HUES64 (cell line): Measurements from ENCODE around the gene SRPX2.

Experiments
- H3K27ac ChIP-seq: 2 replicates; pipeline ENCODE4 v1.7.0; 2013; ENCODE audit warnings: low read depth, low read length, inconsistent platforms
- H3K27me3 ChIP-seq: 2 replicates; pipeline ENCODE4 v1.6.1; 2013; ENCODE audit warnings: mild to moderate bottlenecking, low read length; ENCODE audit not compliant: insufficient read depth
- H3K36me3 ChIP-seq: 2 replicates; pipeline ENCODE4 v1.6.1; 2013; ENCODE audit warnings: mild to moderate bottlenecking, low read length; ENCODE audit not compliant: insufficient read depth
- H3K4me1 ChIP-seq: 2 replicates; pipeline ENCODE4 v1.6.1; 2013; ENCODE audit warnings: mild to moderate bottlenecking, low read length, moderate library complexity; ENCODE audit not compliant: insufficient read depth
- H3K4me3 ChIP-seq: 2 replicates; pipeline ENCODE4 v1.5.1; 2013; ENCODE audit warnings: mild to moderate bottlenecking, low read length, moderate library complexity
- H3K9ac ChIP-seq: 2 replicates; pipeline ENCODE4 v1.6.1; 2013; ENCODE audit warnings: mild to moderate bottlenecking, low read depth, low read length
- H3K9me3 ChIP-seq: 2 replicates; pipeline ENCODE4 v1.6.1; 2013; ENCODE audit warnings: low read depth, low read length; ENCODE audit not compliant: insufficient read depth
- WGBS: fragments of 150-250, 120-280 bp; methylation state at CpG from one replicate; pipeline ENCODE4 v1.1.7; 2013; ENCODE audit warnings: missing lambda C conversion rate; 5-methylcytosine and 5-hydroxymethylcytosine counted together

Gene SRPX2

DNA sequence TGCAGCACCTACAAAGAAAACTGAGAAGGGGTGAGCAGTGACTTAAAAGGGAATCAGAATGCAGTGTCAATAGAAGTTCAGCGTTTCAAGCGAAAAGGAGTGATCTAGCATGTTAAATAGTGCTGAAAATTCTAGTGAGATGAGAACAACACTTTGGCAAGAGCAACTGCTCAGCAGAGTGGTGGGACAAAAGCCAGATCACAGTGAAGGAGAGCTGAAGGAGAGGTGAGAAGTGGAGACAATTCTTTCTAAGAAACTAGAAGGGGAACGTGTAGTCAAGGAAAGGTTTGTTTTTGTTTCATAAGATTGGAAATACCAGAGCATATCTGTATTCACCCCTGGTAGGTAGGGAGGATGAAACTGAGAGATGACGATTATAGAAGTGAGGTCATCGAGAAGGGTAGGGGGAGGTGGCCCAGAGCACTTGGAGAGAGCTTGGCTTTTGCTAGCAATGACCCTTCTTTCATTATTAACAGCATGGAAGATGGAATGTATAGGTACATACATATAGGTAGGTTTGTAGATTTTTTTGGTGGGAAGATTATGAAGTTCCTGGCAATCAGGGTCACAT lies 33.7 kb downstream of the SRPX2 start:
- Histone ChIP-seq H3K9ac (no peak overlapping the region), H3K27me3 (no peaks in the 10 kb centered on the region), H3K4me1 (no peaks in the 10 kb centered on the region), H3K9me3 (no peaks in the 10 kb centered on the region), H3K27ac (no peak overlapping the region), H3K4me3 (no peak overlapping the region), H3K36me3 (no peaks in the 10 kb centered on the region)
- WGBS: 84% methylated on average over 5 of the region's 5 CpGs

DNA sequence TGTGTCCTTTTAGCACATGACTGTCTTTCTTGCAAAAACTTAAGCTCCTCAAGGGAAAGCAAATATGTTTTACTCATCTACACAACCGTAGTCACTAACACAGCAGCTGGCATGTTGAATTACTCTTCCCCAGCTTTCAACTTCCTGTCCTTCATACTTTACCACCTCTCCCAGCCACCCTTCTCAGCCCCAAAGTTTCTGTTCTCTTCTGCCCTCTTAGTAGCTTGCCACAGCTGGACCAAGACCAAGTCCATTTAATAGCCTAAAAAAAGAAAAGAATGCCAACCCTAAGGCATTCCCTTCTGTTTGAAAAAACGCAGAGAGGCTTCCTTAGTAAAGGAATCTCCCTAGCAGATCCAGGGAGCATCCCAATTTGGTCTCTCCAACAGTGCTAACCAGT lies 36.8 kb downstream of the SRPX2 start:
- Histone ChIP-seq H3K4me3 (no peak overlapping the region), H3K9me3 (no peaks in the 10 kb centered on the region), H3K27me3 (no peaks in the 10 kb centered on the region), H3K27ac (no peak overlapping the region), H3K36me3 (no peaks in the 10 kb centered on the region), H3K9ac (no peak overlapping the region), H3K4me1 (no peaks in the 10 kb centered on the region)
- 88% methylated on average over 2 of the region's 2 CpGs for WGBS

DNA sequence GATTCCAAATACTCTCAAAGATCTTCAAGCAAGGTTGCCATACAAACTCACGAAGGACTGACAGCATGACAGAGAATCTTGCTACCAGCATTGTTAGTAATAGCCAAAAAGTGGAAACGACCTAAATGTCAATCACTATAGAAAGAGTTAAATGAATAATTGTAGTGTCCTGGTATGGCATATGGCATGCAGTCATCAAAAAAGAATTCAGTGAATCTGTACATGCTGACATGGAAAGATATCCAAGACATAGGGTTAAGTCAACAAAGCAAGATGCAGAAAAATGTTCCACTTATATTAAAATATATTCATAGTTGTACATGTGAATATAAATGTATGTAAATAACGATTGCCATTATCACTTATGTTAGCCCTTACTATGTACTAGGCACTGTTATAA lies 37.6 kb downstream of the SRPX2 start:
- no peak overlapping the region for H3K9ac ChIP-seq
- no peak overlapping the region for H3K27ac ChIP-seq
- no peaks in the 10 kb centered on the region for H3K4me1 ChIP-seq
- H3K36me3 ChIP-seq: no peaks in the 10 kb centered on the region
- no peak overlapping the region for H3K4me3 ChIP-seq
- no peaks in the 10 kb centered on the region for H3K9me3 ChIP-seq
- no peaks in the 10 kb centered on the region for H3K27me3 ChIP-seq
- 86% methylated on average over 2 of the region's 3 CpGs for WGBS

DNA sequence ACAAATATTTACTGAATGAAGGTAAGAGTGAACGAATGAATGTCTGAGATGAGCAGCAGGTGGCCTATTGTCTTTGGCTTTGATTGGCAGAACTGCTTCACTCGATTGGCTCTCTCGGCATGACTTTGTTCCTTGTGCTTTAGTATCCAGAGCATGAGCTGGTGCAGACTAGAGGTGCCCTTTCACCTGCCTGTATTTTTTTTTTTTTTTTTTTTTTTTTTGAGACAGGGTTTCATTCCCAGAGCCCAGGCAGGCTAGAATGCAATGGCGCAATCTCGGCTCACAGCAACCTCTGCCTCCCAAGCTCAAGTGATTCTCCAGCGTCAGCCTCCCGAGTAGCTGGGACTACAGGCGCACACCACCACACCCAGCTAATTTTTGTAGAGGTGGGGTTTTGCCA lies 38.9 kb downstream of the SRPX2 start:
- no peak overlapping the region for H3K9ac ChIP-seq
- H3K27ac ChIP-seq: no peak overlapping the region
- WGBS: 81% methylated on average over 5 of the region's 8 CpGs
- no peaks in the 10 kb centered on the region for H3K27me3 ChIP-seq
- H3K9me3 ChIP-seq: no peaks in the 10 kb centered on the region
- H3K36me3 ChIP-seq: no peaks in the 10 kb centered on the region
- H3K4me1 ChIP-seq: no peaks in the 10 kb centered on the region
- H3K4me3 ChIP-seq: no peak overlapping the region

DNA sequence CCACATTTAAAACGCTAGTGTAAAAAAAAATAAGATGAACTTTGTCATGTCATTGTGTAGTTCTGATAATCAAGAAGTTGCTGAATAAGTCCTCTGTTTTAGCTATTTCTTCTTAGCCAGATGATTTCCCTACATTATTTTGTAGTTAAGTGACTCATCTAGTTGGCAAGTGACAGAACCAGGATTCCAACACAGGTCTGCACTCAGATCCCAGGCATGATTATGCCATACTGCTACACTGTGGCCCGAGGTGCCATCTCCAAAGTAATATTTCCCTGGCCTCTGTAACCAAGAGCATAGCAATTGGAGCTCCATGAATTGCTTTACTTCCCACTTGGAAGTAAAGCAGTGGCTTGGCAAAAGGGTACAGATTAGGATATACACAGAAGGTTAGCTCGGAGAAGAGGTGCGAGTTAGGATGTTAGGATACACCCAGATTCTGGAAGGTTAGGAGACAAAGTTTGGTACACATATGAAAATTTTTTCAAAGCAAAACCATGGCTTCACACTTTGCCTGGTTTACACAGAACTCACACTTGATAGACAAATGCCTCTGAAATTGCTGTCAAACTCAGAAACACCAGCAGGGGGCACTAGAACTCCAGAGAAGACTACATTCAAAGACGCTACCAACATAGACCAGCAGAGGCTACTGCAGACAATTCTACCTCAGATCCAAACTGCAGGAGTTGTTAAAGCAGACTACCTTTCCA lies 41.4 kb downstream of the SRPX2 start:
- WGBS: 9% methylated on average over 4 of the region's 5 CpGs
- Histone ChIP-seq H3K9ac (no peak overlapping the region), H3K4me3 (no peak overlapping the region), H3K9me3 (no peaks in the 10 kb centered on the region), H3K4me1 (no peaks in the 10 kb centered on the region), H3K27ac (no peak overlapping the region), H3K36me3 (no peaks in the 10 kb centered on the region), H3K27me3 (no peaks in the 10 kb centered on the region)

GRCh38 chrX:100685997-100686305 lies 42.0 kb downstream of the SRPX2 start:
- H3K4me3 ChIP-seq: no peak overlapping the region
- no peaks in the 10 kb centered on the region for H3K36me3 ChIP-seq
- no peaks in the 10 kb centered on the region for H3K27me3 ChIP-seq
- H3K9me3 ChIP-seq: no peaks in the 10 kb centered on the region
- no peak overlapping the region for H3K27ac ChIP-seq
- WGBS: 5% methylated on average over 1 of the region's 1 CpG
- no peak overlapping the region for H3K9ac ChIP-seq
- no peaks in the 10 kb centered on the region for H3K4me1 ChIP-seq

- Histone ChIP-seq H3K27me3 (no peaks in the 10 kb centered on the region), H3K9me3 (no peaks in the 10 kb centered on the region), H3K4me3 (no peak overlapping the region), H3K9ac (no peak overlapping the region), H3K36me3 (no peaks in the 10 kb centered on the region), H3K4me1 (no peaks in the 10 kb centered on the region), H3K27ac (no peak overlapping the region)
- 95% methylated on average over 6 of the region's 6 CpGs for WGBS
Observed at GRCh38 chrX:100687128-100687527, 43.1 kb downstream of the SRPX2 start.

DNA sequence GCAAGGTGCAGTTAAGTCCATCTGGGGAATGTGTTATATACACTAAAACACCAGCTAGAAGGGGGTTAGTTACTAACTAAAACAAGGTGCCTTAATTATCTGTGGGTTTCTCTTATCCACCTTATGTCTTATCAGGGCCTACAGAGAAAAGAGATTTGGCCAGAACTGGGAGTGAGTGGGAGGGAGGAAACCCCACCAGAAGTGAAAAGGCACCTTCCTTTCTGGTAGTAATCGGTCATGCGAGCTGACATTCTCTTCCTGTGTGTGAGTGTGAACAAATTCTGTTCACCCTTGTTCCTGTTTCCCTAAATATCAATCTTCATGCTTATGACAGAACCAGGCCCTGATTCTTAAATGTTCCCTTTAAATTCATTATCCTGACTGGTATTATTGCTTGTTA lies 43.5 kb downstream of the SRPX2 start:
- no peaks in the 10 kb centered on the region for H3K36me3 ChIP-seq
- no peaks in the 10 kb centered on the region for H3K27me3 ChIP-seq
- 100% methylated on average over 2 of the region's 2 CpGs for WGBS
- no peaks in the 10 kb centered on the region for H3K4me1 ChIP-seq
- no peak overlapping the region for H3K27ac ChIP-seq
- H3K9me3 ChIP-seq: no peaks in the 10 kb centered on the region
- no peak overlapping the region for H3K9ac ChIP-seq
- no peak overlapping the region for H3K4me3 ChIP-seq

- Histone ChIP-seq H3K27ac (no peak overlapping the region), H3K9me3 (no peaks in the 10 kb centered on the region), H3K4me1 (no peaks in the 10 kb centered on the region), H3K36me3 (no peaks in the 10 kb centered on the region), H3K27me3 (no peaks in the 10 kb centered on the region), H3K9ac (no peak overlapping the region), H3K4me3 (no peak overlapping the region)
- WGBS: 94% methylated on average over 1 of the region's 2 CpGs
Observed at GRCh38 chrX:100695302-100695701, 51.3 kb downstream of the SRPX2 start.

GRCh38 chrX:100695991-100696390 lies 52.0 kb downstream of the SRPX2 start:
- no peaks in the 10 kb centered on the region for H3K9me3 ChIP-seq
- WGBS: 93% methylated on average over 3 of the region's 4 CpGs
- no peak overlapping the region for H3K27ac ChIP-seq
- H3K4me3 ChIP-seq: no peak overlapping the region
- no peaks in the 10 kb centered on the region for H3K27me3 ChIP-seq
- no peak overlapping the region for H3K9ac ChIP-seq
- no peaks in the 10 kb centered on the region for H3K36me3 ChIP-seq
- H3K4me1 ChIP-seq: no peaks in the 10 kb centered on the region

DNA sequence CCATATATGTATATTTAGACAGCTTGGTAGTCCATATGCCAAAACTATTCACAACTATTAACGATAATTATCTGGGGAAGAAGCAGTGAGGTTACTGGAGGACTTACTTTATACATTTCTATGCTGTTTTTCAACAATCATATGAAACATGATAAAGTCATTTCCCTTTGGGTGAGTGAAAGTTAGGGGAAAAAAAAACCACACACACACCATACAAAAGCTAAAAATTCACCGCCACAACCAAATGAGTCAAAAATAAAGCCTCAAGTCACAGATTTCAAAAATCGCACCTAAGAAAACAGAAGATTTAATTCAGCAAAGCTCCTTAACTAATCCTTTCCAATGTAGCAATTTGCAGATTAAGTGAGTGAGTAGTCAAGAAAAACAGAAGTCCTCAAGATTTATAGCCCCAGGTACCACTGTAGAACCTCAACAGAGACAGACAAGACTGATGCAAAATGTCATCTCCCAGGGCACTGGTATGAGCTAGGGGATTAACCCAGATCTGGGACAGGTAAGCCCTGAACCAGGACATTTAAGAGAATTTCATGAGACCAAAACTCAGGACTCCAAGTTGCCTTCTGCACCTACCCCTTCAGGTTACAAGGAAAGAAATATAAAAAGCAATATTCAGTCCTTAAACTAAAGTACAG lies 52.8 kb downstream of the SRPX2 start:
- H3K4me1 ChIP-seq: no peaks in the 10 kb centered on the region
- H3K27me3 ChIP-seq: no peaks in the 10 kb centered on the region
- H3K9ac ChIP-seq: no peak overlapping the region
- no peaks in the 10 kb centered on the region for H3K9me3 ChIP-seq
- no peaks in the 10 kb centered on the region for H3K36me3 ChIP-seq
- no peak overlapping the region for H3K4me3 ChIP-seq
- H3K27ac ChIP-seq: no peak overlapping the region
- WGBS: 96% methylated on average over 2 of the region's 3 CpGs
